HEK293 (cell line): ENCODE results near the gene ACADSB.

ENCODE experiments used
- CTCF ChIA-PET: fragments of 350-600 bp; formaldehyde crosslinking; extraction: SDS; loops from one replicate; lab custom pipeline; 2021; ENCODE audit warnings: antibody characterized with exemption; lab: Yijun Ruan, JAX
- POLR2A ChIA-PET: fragments of 300-600 bp; formaldehyde crosslinking; extraction: SDS; loops from one replicate; lab custom pipeline; 2020; ENCODE audit warnings: antibody characterized with exemption, inconsistent platforms; lab: Yijun Ruan, JAX
- H3K27ac ChIP-seq: fragments of 200-500 bp; sonication (Bioruptor generic); 2 replicates; pipeline ENCODE4 v1.5.1; 2014; ENCODE audit warnings: low read depth, low read length, control low read depth, inconsistent platforms; ENCODE audit errors: extremely low read depth
- H3K36me3 ChIP-seq, 2 experiments: fragments of 200-500 bp in 1 of 2; sonication (Bioruptor generic) in 1 of 2; 1 replicate in 1 of 2; 2 replicates in 1 of 2; pipeline ENCODE4 v1.5.1; 2014 to 2017; ENCODE audit warnings: inconsistent platforms in 2 of 2, low read length in 2 of 2; ENCODE audit not compliant: control insufficient read depth in 2 of 2, insufficient read depth in 1 of 2
- H3K4me1 ChIP-seq: fragments of 200-500 bp; sonication (Bioruptor generic); 2 replicates; pipeline ENCODE4 v1.5.1; 2014; ENCODE audit warnings: mild to moderate bottlenecking, low read length, inconsistent platforms; ENCODE audit not compliant: control insufficient read depth, insufficient read depth
- H3K4me3 ChIP-seq: 2 replicates; pipeline ENCODE4 v1.5.1; 2011; ENCODE audit warnings: low read depth, mild to moderate bottlenecking, control low read depth, low read length, moderate library complexity
- H3K9me3 ChIP-seq: fragments of 200-500 bp; sonication (Bioruptor generic); 2 replicates; pipeline ENCODE4 v1.5.1; 2014; ENCODE audit warnings: low read depth, low read length, inconsistent platforms; ENCODE audit not compliant: control insufficient read depth, insufficient read depth
- FEZF1 ChIP-seq: fragments of 450-650 bp; formaldehyde crosslinking; IDR thresholded peaks from 2 replicates; pipeline ENCODE4 v1.5.1; 2016; ENCODE audit warnings: missing biosample characterization, missing genetic modification characterization
- MEIS1 ChIP-seq: sonication (generic); formaldehyde crosslinking; IDR thresholded peaks from 2 replicates; pipeline ENCODE4 v1.8.1; 2022; ENCODE audit warnings: missing genetic modification reagents, mild to moderate bottlenecking, borderline replicate concordance
- PRDM1 ChIP-seq: fragments of 450-650 bp; formaldehyde crosslinking; IDR thresholded peaks from 2 replicates; pipeline ENCODE4; 2016; ENCODE audit warnings: missing biosample characterization, missing genetic modification characterization
- ZNF146 ChIP-seq: fragments of 450-650 bp; formaldehyde crosslinking; IDR thresholded peaks from 2 replicates; pipeline ENCODE4 v1.5.1; 2016; ENCODE audit warnings: missing biosample characterization, missing genetic modification characterization
- ZNF16 ChIP-seq: fragments of 450-650 bp; formaldehyde crosslinking; IDR thresholded peaks from 2 replicates; pipeline ENCODE4 v1.5.1; 2016; ENCODE audit warnings: low read depth, missing biosample characterization, missing genetic modification characterization
- ZNF202 ChIP-seq: fragments of 450-650 bp; formaldehyde crosslinking; IDR thresholded peaks from 2 replicates; pipeline ENCODE4 v1.5.1; 2016; ENCODE audit warnings: missing biosample characterization, missing genetic modification characterization, borderline replicate concordance
- ZNF404 ChIP-seq: fragments of 450-650 bp; formaldehyde crosslinking; IDR thresholded peaks from 2 replicates; pipeline ENCODE4 v1.5.1; 2017; ENCODE audit warnings: missing biosample characterization, missing genetic modification characterization
- ZNF433 ChIP-seq: fragments of 450-650 bp; formaldehyde crosslinking; IDR thresholded peaks from 2 replicates; pipeline ENCODE4 v1.5.1; 2016; ENCODE audit warnings: missing biosample characterization, missing genetic modification characterization, low read depth
- ZNF747 ChIP-seq: fragments of 450-650 bp; formaldehyde crosslinking; IDR thresholded peaks from 2 replicates; pipeline ENCODE4 v1.5.1; 2016; ENCODE audit warnings: missing biosample characterization, missing genetic modification characterization
- ZNF768 ChIP-seq: fragments of 450-650 bp; formaldehyde crosslinking; IDR thresholded peaks from 2 replicates; pipeline ENCODE4 v1.5.1; 2018; ENCODE audit warnings: missing biosample characterization, mild to moderate bottlenecking, missing genetic modification characterization
- ZNF776 ChIP-seq: fragments of 450-650 bp; formaldehyde crosslinking; IDR thresholded peaks from 2 replicates; pipeline ENCODE4 v1.5.0; 2017; ENCODE audit warnings: missing biosample characterization, missing genetic modification characterization, borderline replicate concordance
- ZNF785 ChIP-seq: fragments of 450-650 bp; formaldehyde crosslinking; IDR thresholded peaks from 2 replicates; pipeline ENCODE4 v1.5.1; 2016; ENCODE audit warnings: missing biosample characterization, missing genetic modification characterization
- ZSCAN23 ChIP-seq: fragments of 450-650 bp; formaldehyde crosslinking; IDR thresholded peaks from 2 replicates; pipeline ENCODE4 v1.5.1; 2016; ENCODE audit warnings: missing biosample characterization, missing genetic modification characterization
- ZXDB ChIP-seq: fragments of 450-650 bp; formaldehyde crosslinking; IDR thresholded peaks from 2 replicates; pipeline ENCODE4 v1.5.1; 2016; ENCODE audit warnings: missing biosample characterization, missing genetic modification characterization
- TF ChIP-seq, protein P1 (sequence below): fragments of 450-650 bp; formaldehyde crosslinking; IDR thresholded peaks from 2 replicates; pipeline ENCODE4 v1.5.1; 2016; ENCODE audit warnings: missing biosample characterization, missing genetic modification characterization
- TF ChIP-seq, protein P2 (sequence below): fragments of 450-650 bp; formaldehyde crosslinking; IDR thresholded peaks from 2 replicates; pipeline ENCODE4 v1.5.1; 2016; ENCODE audit warnings: missing biosample characterization, missing genetic modification characterization, borderline replicate concordance
- TF ChIP-seq, protein P3 (sequence below): fragments of 450-650 bp; IDR thresholded peaks from 2 replicates; pipeline ENCODE4 v1.5.1; 2018; ENCODE audit warnings: missing biosample characterization, missing genetic modification characterization
- TF ChIP-seq, protein P4 (sequence below): fragments of 450-650 bp; formaldehyde crosslinking; IDR thresholded peaks from 2 replicates; pipeline ENCODE4 v1.5.1; 2016; ENCODE audit warnings: missing biosample characterization, missing genetic modification characterization

ACADSB gene

DNA sequence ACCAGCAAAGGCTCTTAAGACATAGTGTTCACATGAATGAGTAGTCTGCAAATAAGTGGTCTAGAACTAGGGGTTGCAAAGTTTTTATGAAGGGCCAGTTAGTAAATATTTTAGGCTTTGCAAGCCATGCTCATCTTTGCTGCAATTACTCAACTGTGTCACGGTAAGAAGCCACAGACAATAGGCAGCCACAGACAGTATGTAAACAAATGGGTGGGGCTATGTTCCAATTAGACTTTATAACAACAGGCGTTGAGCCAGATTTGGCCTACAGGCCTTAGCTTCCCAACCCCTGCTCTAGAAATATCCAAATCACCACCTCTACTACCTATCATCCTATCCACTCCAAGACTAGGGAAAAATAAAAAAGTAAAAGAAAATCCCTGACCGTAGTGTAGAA is 9.5 kb upstream of the ACADSB start (continued):
- TF ChIP-seq, protein P1, sequence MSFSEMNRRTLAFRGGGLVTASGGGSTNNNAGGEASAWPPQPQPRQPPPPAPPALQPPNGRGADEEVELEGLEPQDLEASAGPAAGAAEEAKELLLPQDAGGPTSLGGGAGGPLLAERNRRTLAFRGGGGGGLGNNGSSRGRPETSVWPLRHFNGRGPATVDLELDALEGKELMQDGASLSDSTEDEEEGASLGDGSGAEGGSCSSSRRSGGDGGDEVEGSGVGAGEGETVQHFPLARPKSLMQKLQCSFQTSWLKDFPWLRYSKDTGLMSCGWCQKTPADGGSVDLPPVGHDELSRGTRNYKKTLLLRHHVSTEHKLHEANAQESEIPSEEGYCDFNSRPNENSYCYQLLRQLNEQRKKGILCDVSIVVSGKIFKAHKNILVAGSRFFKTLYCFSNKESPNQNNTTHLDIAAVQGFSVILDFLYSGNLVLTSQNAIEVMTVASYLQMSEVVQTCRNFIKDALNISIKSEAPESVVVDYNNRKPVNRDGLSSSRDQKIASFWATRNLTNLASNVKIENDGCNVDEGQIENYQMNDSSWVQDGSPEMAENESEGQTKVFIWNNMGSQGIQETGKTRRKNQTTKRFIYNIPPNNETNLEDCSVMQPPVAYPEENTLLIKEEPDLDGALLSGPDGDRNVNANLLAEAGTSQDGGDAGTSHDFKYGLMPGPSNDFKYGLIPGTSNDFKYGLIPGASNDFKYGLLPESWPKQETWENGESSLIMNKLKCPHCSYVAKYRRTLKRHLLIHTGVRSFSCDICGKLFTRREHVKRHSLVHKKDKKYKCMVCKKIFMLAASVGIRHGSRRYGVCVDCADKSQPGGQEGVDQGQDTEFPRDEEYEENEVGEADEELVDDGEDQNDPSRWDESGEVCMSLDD (tag by site-specific recombination) = no peak
- TF ChIP-seq ZNF404 (tag by site-specific recombination) (no peak), ZNF768 (tag by site-specific recombination) (no peak)
- TF ChIP-seq, protein P2, sequence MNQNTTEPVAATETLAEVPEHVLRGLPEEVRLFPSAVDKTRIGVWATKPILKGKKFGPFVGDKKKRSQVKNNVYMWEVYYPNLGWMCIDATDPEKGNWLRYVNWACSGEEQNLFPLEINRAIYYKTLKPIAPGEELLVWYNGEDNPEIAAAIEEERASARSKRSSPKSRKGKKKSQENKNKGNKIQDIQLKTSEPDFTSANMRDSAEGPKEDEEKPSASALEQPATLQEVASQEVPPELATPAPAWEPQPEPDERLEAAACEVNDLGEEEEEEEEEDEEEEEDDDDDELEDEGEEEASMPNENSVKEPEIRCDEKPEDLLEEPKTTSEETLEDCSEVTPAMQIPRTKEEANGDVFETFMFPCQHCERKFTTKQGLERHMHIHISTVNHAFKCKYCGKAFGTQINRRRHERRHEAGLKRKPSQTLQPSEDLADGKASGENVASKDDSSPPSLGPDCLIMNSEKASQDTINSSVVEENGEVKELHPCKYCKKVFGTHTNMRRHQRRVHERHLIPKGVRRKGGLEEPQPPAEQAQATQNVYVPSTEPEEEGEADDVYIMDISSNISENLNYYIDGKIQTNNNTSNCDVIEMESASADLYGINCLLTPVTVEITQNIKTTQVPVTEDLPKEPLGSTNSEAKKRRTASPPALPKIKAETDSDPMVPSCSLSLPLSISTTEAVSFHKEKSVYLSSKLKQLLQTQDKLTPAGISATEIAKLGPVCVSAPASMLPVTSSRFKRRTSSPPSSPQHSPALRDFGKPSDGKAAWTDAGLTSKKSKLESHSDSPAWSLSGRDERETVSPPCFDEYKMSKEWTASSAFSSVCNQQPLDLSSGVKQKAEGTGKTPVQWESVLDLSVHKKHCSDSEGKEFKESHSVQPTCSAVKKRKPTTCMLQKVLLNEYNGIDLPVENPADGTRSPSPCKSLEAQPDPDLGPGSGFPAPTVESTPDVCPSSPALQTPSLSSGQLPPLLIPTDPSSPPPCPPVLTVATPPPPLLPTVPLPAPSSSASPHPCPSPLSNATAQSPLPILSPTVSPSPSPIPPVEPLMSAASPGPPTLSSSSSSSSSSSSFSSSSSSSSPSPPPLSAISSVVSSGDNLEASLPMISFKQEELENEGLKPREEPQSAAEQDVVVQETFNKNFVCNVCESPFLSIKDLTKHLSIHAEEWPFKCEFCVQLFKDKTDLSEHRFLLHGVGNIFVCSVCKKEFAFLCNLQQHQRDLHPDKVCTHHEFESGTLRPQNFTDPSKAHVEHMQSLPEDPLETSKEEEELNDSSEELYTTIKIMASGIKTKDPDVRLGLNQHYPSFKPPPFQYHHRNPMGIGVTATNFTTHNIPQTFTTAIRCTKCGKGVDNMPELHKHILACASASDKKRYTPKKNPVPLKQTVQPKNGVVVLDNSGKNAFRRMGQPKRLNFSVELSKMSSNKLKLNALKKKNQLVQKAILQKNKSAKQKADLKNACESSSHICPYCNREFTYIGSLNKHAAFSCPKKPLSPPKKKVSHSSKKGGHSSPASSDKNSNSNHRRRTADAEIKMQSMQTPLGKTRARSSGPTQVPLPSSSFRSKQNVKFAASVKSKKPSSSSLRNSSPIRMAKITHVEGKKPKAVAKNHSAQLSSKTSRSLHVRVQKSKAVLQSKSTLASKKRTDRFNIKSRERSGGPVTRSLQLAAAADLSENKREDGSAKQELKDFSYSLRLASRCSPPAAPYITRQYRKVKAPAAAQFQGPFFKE = no peak

DNA sequence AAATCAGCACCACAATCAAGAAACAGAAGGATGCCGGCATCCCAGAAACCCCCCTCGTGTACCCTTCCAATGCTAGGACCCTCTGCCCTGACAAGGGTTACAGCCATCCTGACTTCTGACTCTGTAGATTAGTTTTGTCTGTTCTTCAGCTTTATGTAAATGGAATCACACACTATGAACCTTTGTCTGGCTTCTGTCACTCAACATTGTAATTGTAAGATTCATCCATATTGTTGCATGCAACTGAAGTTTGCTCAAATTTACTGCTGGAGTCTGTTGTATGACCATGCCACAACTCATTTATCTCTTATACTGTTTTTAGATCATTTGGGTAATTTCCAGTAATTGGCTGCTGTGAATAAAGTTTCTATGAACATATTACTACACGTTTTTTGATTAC is 8.7 kb upstream of the ACADSB start:
- ChIA-PET CTCF (interaction anchor here (1.7 kb wide), 1 partner anchor 17 kb away, joined by 6 read pairs; no protein-coding TSS in a partner anchor), POLR2A (interaction anchor here (1.2 kb wide), 1 partner anchor 10 kb away, joined by 3 read pairs; no protein-coding TSS in a partner anchor)
- H3K4me1 ChIP-seq = peaks cover 23% of the 10 kb centered on the region
- H3K27ac ChIP-seq = no peak overlapping the region
- TF ChIP-seq ZNF785 (tag by site-specific recombination) (no peak), ZSCAN23 (tag by site-specific recombination) (no peak), ZXDB (tag by site-specific recombination) (no peak), ZNF202 (no peak), MEIS1 (CRISPR knock-in tag) (no peak), ZNF433 (no peak), PRDM1 (tag by site-specific recombination) (no peak), ZNF16 (tag by site-specific recombination) (no peak), ZNF776 (tag by site-specific recombination) (no peak), FEZF1 (tag by site-specific recombination) (no peak), ZNF146 (tag by site-specific recombination) (no peak), ZNF747 (tag by site-specific recombination) (no peak)
- TF ChIP-seq, protein P3, sequence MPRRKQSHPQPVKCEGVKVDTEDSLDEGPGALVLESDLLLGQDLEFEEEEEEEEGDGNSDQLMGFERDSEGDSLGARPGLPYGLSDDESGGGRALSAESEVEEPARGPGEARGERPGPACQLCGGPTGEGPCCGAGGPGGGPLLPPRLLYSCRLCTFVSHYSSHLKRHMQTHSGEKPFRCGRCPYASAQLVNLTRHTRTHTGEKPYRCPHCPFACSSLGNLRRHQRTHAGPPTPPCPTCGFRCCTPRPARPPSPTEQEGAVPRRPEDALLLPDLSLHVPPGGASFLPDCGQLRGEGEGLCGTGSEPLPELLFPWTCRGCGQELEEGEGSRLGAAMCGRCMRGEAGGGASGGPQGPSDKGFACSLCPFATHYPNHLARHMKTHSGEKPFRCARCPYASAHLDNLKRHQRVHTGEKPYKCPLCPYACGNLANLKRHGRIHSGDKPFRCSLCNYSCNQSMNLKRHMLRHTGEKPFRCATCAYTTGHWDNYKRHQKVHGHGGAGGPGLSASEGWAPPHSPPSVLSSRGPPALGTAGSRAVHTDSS = no peak
- TF ChIP-seq, protein P4, sequence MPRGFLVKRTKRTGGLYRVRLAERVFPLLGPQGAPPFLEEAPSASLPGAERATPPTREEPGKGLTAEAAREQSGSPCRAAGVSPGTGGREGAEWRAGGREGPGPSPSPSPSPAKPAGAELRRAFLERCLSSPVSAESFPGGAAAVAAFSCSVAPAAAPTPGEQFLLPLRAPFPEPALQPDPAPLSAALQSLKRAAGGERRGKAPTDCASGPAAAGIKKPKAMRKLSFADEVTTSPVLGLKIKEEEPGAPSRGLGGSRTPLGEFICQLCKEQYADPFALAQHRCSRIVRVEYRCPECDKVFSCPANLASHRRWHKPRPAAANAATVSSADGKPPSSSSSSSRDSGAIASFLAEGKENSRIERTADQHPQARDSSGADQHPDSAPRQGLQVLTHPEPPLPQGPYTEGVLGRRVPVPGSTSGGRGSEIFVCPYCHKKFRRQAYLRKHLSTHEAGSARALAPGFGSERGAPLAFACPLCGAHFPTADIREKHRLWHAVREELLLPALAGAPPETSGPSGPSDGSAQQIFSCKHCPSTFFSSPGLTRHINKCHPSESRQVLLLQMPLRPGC (tag by site-specific recombination) = no peak
- no peak overlapping the region for H3K4me3 ChIP-seq
- H3K9me3 ChIP-seq = no peaks in the 10 kb centered on the region
- peaks cover 8 to 28% of the 10 kb centered on the region in 2 experiments; a peak in 2 of 3 replicates for H3K36me3 ChIP-seq
